Measurements from ENCODE around the gene SMARCD1.
"Not testable (repeated sequence)": the region's sequence is repeated elsewhere in the genome, so short reads cannot be mapped to it uniquely, and the experiment has no call there.

Gene SMARCD1

DNA sequence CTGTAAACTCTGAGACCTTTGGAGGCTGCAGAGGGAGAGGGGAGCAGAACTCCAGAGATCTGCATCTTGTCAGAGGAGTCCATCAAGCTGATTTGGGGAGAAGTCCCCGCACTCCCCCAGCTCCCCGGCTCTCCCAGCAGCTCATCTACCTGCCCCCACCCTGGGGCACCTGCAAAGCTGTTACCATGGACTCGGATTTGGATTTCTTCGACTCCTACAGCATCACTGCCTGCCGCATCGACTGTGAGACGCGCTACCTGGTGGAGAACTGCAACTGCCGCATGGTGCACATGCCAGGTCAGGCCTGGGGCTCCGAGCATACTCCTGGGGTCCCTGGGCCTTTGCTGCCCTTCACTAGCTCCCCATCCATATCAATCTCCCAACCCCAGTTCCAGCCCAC lies 6.9 kb upstream of the SMARCD1 start:
- no peak overlapping the region for H3K4me3 Mint-ChIP-seq
- DNase-seq (no peak), ATAC-seq (replicated peaks) (no peak)
- H3K36me3 Mint-ChIP-seq = no peaks in the 10 kb centered on the region
- no peaks in the 10 kb centered on the region for H3K9me3 Mint-ChIP-seq
- H3K27me3 Mint-ChIP-seq = peaks cover 3 to 45% of the 10 kb centered on the region in 2 donors
- H3K4me1 Mint-ChIP-seq = peaks cover 6 to 14% of the 10 kb centered on the region in 2 donors
- H3K27ac Mint-ChIP-seq = no peak overlapping the region

DNA sequence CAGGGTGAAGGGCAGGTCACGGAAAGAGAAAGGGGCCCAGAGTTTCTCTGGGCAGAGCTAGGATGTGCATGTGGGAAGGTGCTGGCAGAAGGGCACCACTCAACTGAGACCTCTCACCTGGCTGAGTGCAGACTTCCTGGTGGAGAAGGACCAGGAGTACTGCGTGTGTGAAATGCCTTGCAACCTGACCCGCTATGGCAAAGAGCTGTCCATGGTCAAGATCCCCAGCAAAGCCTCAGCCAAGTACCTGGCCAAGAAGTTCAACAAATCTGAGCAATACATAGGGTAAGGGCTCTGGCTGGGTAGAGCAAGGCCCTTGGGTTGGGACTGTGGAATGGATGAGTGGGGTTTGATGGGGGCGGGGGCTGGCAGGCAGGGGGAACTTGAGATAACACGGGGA lies 5.4 kb upstream of the SMARCD1 start:
- Mint-ChIP-seq H3K27me3 (peaks cover 0 to 37% of the 10 kb centered on the region in 2 donors), H3K4me1 (peaks cover 9 to 20% of the 10 kb centered on the region in 2 donors), H3K4me3 (no peak overlapping the region), H3K27ac (no peak overlapping the region), H3K36me3 (no peaks in the 10 kb centered on the region), H3K9me3 (no peaks in the 10 kb centered on the region)
- no peak for DNase-seq
- no peak for ATAC-seq (replicated peaks)

DNA sequence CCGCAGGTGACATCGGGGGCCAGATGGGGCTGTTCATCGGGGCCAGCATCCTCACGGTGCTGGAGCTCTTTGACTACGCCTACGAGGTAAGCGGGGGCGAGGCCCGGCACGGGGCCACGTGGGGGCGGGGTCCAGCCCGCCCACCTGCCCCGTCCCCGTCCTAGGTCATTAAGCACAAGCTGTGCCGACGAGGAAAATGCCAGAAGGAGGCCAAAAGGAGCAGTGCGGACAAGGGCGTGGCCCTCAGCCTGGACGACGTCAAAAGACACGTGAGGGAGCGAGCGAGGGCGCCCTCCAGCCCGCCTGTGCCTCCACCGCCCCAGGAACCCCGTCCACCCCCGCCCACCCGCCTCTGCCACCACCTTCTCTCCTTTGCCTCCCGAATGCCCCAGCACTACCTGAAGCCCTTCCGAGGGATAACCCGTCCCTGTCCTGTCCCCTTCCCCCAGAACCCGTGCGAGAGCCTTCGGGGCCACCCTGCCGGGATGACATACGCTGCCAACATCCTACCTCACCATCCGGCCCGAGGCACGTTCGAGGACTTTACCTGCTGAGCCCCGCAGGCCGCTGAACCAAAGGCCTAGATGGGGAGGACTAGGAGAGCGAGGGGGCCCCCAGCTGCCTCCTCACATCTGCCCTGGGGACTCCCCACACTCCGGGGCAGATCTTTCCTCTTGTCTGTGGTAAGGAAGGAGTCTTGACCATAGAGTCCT lies 3.9 kb upstream of the SMARCD1 start:
- H3K36me3 Mint-ChIP-seq = no peaks in the 10 kb centered on the region
- peaks cover 9 to 23% of the 10 kb centered on the region in 2 donors for H3K4me1 Mint-ChIP-seq
- H3K27ac Mint-ChIP-seq = no peak overlapping the region
- H3K4me3 Mint-ChIP-seq = no peak overlapping the region
- ATAC-seq (replicated peaks) (no peak), DNase-seq (no peak)
- peaks cover 0 to 31% of the 10 kb centered on the region in 2 donors for H3K27me3 Mint-ChIP-seq
- no peaks in the 10 kb centered on the region for H3K9me3 Mint-ChIP-seq

DNA sequence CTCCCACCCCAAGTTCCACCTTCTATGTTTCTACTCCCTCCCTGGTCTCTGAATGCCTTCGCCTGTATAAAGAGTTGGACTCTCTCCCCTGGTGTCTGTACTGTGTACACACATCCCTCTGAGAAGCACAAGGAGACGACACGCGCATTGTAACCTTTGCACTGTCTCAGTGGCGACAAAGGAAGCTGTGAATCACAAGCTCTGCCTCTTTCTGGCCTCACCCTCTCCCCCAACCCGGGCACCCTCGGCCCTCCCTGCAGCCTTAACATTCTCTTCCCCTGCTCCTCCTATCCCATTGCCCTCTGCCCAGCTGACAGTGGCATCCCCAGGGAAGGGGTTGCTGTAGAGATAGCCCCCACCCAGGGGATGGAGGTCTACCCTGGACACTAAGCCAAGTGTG lies 2.5 kb upstream of the SMARCD1 start:
- Mint-ChIP-seq H3K36me3 (peaks cover 0 to 7% of the 10 kb centered on the region in 2 donors), H3K27me3 (peaks cover 0 to 18% of the 10 kb centered on the region in 2 donors), H3K4me1 (peaks cover 18 to 37% of the 10 kb centered on the region in 2 donors), H3K27ac (no peak overlapping the region), H3K9me3 (no peaks in the 10 kb centered on the region), H3K4me3 (no peak overlapping the region)
- DNase-seq (no peak), ATAC-seq (replicated peaks) (no peak)

DNA sequence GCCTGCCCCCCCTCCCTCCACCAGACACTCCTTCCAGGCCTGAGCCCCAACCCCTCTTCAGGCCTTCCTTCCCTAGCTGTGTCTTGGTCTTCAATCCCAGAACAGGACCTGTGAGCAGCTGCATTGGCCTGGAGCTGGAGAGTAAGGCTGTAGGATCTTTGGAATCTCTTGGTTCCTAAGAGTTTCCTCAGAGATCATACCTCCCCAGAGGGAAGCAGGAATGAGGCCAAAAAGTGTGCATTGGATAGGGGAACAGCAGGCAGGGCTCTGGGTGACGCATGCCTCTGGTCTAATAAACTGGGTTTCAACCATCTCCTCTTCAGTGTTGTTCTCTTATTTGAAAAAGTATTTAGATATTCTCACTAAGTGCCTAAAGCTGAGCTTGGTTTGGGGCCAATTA lies 1.8 kb upstream of the SMARCD1 start:
- no peaks in the 10 kb centered on the region for H3K9me3 Mint-ChIP-seq
- peak overlapping the region; percentile 93 for H3K27ac Mint-ChIP-seq
- H3K36me3 Mint-ChIP-seq = peaks cover 0 to 7% of the 10 kb centered on the region in 2 donors
- H3K4me1 Mint-ChIP-seq = peaks cover 23 to 44% of the 10 kb centered on the region in 2 donors
- peak overlapping the region; percentile 72 to 85 for H3K4me3 Mint-ChIP-seq
- no peak for ATAC-seq (replicated peaks)
- no peak for DNase-seq
- peaks cover 0 to 13% of the 10 kb centered on the region in 2 donors for H3K27me3 Mint-ChIP-seq

DNA sequence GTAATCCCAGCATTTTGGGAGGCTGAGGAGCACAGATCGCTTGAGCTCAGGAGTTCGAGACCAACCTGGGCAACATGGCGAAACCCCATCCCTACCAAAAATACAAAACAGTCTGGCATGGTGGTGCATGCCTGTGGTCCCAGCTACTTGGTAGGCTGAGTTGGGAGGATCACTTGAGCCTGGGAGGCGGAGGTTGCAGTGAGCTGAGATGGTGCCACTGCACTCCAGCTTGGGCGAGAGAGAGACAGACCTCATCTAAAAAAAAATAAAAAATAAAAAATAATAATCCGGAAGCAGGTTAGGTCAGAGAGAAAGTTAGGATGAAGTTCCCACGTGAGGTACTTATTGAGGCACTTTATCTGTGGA lies 750 bp upstream of the SMARCD1 start:
- DNase-seq; H3K36me3 Mint-ChIP-seq; H3K27me3 Mint-ChIP-seq; ATAC-seq (replicated peaks); H3K9me3 Mint-ChIP-seq: not testable (repeated sequence)
- Mint-ChIP-seq H3K27ac (peak overlapping the region; percentile 98), H3K4me1 (peaks cover 26 to 49% of the 10 kb centered on the region in 2 donors), H3K4me3 (peak overlapping the region; percentile 96)

DNA sequence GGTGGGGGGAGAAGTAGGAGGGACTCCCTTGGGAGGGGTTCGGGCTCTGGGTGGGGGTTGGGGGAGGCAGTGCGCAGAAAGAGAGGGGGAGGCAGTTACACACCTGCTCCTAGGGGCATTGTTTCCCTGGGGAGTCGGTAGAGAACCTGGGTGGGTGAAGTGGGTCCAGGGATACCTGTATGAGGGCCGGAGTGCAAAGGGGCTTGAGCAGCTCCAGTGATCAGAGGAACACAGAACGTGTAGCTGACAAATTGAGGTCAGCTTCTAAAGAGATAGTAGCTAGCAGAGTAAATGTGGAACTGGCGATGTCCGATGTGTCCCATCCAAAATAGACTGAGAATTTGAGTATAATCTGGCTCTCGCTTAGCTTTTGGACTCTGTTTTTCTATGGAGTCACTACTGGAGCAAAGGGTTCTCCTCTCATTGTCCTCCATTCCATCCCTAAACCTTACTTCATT lies 502 bp downstream of the SMARCD1 start:
- ATAC-seq (replicated peaks) = peak in 1 of 2 donors; percentile 22
- H3K36me3 Mint-ChIP-seq = peaks cover 5 to 16% of the 10 kb centered on the region in 2 donors
- peak overlapping the region; percentile 98 for H3K27ac Mint-ChIP-seq
- H3K9me3 Mint-ChIP-seq = no peaks in the 10 kb centered on the region
- no peaks in the 10 kb centered on the region for H3K27me3 Mint-ChIP-seq
- peak overlapping the region; percentile 96 for H3K4me3 Mint-ChIP-seq
- no peak for DNase-seq
- peaks cover 26 to 49% of the 10 kb centered on the region in 2 donors for H3K4me1 Mint-ChIP-seq

DNA sequence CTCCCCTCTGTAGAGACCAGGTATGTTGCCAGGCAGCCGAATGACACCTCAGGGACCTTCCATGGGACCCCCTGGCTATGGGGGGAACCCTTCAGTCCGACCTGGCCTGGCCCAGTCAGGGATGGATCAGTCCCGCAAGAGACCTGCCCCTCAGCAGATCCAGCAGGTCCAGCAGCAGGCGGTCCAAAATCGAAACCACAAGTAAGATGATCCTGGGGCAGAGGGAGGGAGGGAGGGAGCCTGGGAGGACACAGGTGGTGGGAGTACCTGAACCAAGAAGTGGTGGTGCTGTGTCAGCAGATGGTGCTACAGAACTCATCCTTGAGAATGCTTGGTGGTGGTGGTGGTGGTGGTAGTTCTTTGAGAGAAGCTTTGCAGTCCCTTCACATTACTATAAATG lies 1.0 kb downstream of the SMARCD1 start:
- Mint-ChIP-seq H3K9me3 (no peaks in the 10 kb centered on the region), H3K27me3 (no peaks in the 10 kb centered on the region), H3K4me3 (peak overlapping the region; percentile 96), H3K36me3 (peaks cover 8 to 19% of the 10 kb centered on the region in 2 donors), H3K4me1 (peaks cover 26 to 49% of the 10 kb centered on the region in 2 donors), H3K27ac (peak overlapping the region; percentile 98)
- DNase-seq = no peak
- no peak for ATAC-seq (replicated peaks)

DNA sequence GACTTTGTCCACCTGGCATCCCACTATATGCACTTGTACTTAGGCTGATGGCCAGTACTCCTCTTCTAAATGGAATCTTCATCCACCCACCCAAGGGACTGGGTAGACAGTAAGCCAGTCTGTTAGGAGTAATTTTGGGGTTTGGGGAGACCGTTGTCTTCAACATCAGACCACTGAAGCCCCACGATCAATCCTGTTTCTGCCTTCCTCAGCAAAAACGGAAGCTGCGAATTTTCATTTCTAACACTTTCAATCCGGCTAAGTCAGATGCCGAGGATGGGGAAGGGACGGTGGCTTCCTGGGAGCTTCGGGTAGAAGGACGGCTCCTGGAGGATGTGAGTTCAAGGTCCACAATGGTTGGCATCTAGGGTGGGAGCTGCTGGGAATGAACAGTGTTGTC lies 2.0 kb downstream of the SMARCD1 start:
- no peak overlapping the region for H3K27ac Mint-ChIP-seq

DNA sequence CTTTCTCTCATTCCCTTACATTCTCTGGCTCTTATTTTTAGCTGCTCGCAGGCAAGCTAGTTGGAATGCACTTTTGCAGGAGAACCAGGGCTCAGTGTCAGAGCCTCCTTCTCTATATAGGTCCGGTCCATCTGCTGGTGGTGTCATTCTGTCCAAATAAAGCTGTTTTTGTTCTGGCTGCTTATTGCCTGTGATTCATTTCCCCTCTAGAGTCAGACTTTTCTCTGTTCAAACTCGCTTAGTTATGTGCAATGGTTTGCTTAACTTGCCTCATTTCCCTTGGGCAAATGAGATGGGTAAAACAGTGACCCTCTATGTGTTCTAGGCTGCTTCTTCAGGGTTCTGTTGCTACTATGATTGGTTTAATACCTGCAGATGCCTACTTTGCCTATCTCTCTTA lies 2.9 kb downstream of the SMARCD1 start:
- ATAC-seq (replicated peaks) (no peak), DNase-seq (no peak)
- H3K9me3 Mint-ChIP-seq = no peaks in the 10 kb centered on the region
- H3K4me3 Mint-ChIP-seq = no peak overlapping the region
- H3K4me1 Mint-ChIP-seq = peaks cover 26 to 41% of the 10 kb centered on the region in 2 donors
- peak overlapping the region; percentile 57 for H3K27ac Mint-ChIP-seq
- no peaks in the 10 kb centered on the region for H3K27me3 Mint-ChIP-seq
- H3K36me3 Mint-ChIP-seq = peaks cover 17 to 23% of the 10 kb centered on the region in 2 donors

More for the DNA sequence above, 2.0 kb downstream of the SMARCD1 start:
- H3K4me3 Mint-ChIP-seq = no peak overlapping the region
- DNase-seq (no peak), ATAC-seq (replicated peaks) (no peak)
- H3K27me3 Mint-ChIP-seq = no peaks in the 10 kb centered on the region
- peaks cover 12 to 23% of the 10 kb centered on the region in 2 donors for H3K36me3 Mint-ChIP-seq
- H3K4me1 Mint-ChIP-seq = peaks cover 26 to 41% of the 10 kb centered on the region in 2 donors
- H3K9me3 Mint-ChIP-seq = no peaks in the 10 kb centered on the region

DNA sequence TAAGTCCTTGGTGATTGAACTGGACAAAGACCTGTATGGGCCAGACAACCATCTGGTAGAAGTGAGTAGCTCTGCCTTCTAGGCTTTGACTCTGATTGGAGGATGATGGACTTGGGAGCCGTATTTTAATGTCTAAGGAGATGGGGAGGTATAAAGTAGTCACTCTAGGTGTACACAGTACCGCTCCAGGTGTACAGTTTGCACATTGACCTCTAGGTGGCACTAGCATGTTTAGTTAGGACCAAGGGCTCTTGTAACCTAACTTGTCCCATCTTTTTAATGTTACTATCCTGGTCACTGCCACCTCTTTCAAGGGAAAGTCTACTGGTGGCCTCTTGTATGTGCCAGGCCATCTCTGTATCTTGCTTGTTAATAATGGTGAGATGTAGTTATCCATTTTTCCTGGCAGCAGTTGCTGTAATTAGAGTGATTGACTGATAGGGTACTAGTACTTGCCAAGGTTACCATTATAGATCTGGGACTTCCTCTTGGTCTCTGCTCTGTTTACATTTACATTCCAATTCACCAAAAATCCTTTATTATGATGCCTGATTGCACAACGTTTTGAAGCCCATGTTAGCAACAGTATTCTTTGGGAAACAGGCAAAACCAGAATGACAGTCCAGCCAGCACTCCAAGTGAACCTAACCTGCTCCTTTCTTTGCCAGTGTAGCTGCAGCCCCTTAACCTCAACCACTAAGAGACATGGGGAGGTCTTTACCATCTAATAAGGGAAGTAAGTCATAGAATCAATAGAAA lies 3.6 kb downstream of the SMARCD1 start:
- Mint-ChIP-seq H3K36me3 (peaks cover 21 to 23% of the 10 kb centered on the region in 2 donors), H3K9me3 (no peaks in the 10 kb centered on the region), H3K4me3 (no peak overlapping the region), H3K27ac (no peak overlapping the region), H3K4me1 (peaks cover 23 to 35% of the 10 kb centered on the region in 2 donors), H3K27me3 (no peaks in the 10 kb centered on the region)
- ATAC-seq (replicated peaks) (peak; percentile 27 to 35), DNase-seq (peak; percentile 41)

DNA sequence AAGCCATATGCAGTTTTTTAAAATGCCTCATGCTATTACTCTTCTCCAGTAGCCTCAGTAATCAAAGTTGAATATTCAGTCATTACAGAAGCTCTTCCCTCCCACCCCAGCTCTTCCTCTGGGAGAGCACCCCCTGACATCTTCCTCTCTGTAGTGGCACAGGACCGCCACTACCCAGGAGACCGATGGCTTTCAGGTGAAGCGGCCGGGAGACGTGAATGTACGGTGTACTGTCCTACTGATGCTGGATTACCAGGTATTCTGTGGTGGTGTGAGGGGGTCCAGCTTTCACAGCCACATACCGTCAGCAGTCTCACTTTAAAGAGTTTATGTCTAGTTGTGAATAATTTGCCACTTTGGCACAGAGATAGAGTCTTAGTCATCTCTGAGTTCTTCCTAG lies 4.6 kb downstream of the SMARCD1 start:
- Mint-ChIP-seq H3K4me1 (peaks cover 23 to 35% of the 10 kb centered on the region in 2 donors), H3K4me3 (no peak overlapping the region), H3K9me3 (no peaks in the 10 kb centered on the region), H3K36me3 (peaks cover 22 to 26% of the 10 kb centered on the region in 2 donors), H3K27me3 (no peaks in the 10 kb centered on the region), H3K27ac (no peak overlapping the region)
- ATAC-seq (replicated peaks) (no peak), DNase-seq (no peak)

DNA sequence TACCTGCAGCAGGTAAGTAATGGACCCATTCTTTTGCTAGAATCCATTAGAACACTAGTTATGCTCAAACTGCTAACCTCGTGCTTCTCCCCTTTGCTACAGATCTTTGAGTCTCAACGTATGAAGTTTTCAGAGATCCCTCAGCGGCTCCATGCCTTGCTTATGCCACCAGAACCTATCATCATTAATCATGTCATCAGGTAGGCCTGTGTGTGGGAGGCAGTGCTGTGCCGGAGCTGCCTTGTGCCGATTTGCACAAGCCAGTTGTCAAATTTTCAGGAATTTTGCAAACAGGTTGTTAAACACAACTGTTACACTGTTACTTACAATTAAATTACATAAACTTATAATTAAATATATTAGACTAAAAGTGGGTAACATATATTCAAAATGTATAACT lies 5.2 kb downstream of the SMARCD1 start:
- no peak overlapping the region for H3K4me3 Mint-ChIP-seq
- peaks cover 23 to 34% of the 10 kb centered on the region in 2 donors for H3K4me1 Mint-ChIP-seq
- H3K9me3 Mint-ChIP-seq = no peaks in the 10 kb centered on the region
- H3K27ac Mint-ChIP-seq = no peak overlapping the region
- DNase-seq (no peak), ATAC-seq (replicated peaks) (no peak)
- peaks cover 22 to 32% of the 10 kb centered on the region in 2 donors for H3K36me3 Mint-ChIP-seq
- H3K27me3 Mint-ChIP-seq = no peaks in the 10 kb centered on the region

DNA sequence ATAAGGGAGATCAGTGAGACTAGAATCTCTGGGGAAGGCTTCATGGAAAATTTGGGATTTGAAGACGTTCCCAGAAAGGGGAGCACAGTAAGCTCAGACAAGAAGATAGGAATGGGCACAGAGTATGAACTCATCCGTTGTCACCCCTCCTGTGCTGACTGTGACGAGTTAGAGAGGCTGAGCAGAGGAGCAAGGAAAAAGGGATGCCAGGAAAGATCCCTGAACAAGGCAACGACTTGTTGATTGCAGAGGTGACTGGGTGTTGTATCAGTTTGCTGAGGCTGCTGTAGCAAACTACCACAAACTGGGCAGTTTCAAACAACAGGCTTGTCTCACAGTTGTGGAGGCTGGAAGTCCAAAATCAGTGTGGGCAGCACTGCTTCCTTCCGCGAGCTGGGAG lies 12.8 kb downstream of the SMARCD1 start:
- Mint-ChIP-seq H3K9me3 (no peaks in the 10 kb centered on the region), H3K4me1 (peaks cover 5% of the 10 kb centered on the region in 2 donors), H3K4me3 (no peak overlapping the region), H3K27me3 (no peaks in the 10 kb centered on the region), H3K36me3 (peaks cover 45 to 73% of the 10 kb centered on the region in 2 donors), H3K27ac (no peak overlapping the region)
- ATAC-seq (replicated peaks) (no peak), DNase-seq (no peak)

All from stimulated activated naive B cell treated with anti-CD40 and anti-IgM and Interleukin-4, amounts not matched to agents 10 μg/mL and 1 μg/mL and 100 μg/mL, for 72 hours (primary cell).